Measurements from ENCODE around the gene LAMC3.

Gene LAMC3

DNA sequence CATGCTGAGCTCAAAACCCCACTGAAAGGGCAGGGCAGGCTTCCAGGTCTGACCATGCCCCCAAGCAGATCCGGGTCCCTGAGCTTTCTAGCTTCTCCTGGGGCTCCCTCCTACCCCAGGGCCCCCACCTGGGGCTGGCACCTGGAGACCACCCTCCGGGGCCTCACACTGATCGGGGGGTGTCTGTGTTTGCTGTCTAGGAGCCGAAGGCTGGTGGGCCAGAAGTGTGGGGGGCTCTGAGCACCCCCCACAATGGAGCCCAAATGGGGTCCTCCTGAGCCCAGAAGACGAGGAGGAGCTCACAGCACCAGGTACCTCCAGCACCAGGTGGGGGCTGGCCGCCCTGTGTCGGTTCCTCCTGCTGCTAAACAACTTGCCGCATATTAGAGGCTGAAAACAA, 39.8 kb downstream of the LAMC3 start:
- no peak for TF ChIP-seq CTCF (IDR thresholded peaks at IDR 0.05; ENCODE audit: borderline replicate concordance, insufficient read depth, low read depth, low read length)
- H3K4me3 ChIP-seq (ENCODE audit: low read depth, low read length), result no peak overlapping the region

DNA sequence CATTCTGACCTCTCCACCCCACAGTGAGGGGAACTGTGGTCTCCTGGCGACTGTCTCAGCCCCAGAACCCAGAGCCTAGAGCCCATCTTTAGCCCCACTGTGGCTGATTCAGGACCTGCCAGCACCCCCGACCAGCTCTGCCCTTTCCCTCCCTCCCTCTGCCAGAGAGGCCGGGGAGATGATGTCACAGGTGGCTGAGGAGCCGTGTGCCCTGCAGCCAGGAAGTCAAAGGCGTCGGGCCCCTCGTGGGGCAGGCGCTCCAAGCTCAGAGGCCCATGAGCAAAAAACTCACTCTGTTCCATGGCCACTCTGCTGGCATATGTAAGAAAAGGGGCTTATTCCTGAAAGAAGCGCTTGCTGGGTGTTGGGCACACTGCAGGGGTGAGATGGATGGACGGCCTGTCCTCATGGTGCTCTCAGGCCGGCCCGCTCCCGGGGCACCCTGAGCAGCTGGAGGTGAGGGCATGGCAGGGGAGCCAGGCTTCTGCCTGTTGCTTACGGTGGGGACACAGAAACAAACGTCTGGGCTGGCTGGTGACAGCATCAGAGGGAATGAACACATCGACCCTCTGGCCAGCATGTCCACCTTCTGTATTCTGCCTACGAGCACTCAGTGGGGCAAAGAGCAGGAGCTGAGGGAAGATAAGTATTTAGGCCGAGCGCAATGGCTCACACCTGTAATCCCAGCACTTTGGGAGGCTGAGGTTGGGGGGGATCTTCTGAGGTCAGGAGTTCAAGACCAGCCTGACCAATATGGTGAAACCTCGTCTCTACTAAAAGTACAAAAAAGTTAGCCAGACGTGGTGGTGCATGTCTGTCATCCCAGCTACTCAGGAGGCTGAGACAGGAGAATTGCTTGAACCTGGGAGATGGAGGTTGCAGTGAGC, 41.1 kb downstream of the LAMC3 start:
- no peak overlapping the region for H3K4me3 ChIP-seq (ENCODE audit: low read depth, low read length)
- no peak for TF ChIP-seq CTCF (IDR thresholded peaks at IDR 0.05; ENCODE audit: borderline replicate concordance, insufficient read depth, low read depth, low read length)

GRCh38 chr9:131050831-131051230, 41.9 kb downstream of the LAMC3 start:
- no peak for TF ChIP-seq CTCF (IDR thresholded peaks at IDR 0.05; ENCODE audit: borderline replicate concordance, insufficient read depth, low read depth, low read length)
- H3K4me3 ChIP-seq (ENCODE audit: low read depth, low read length), result no peak overlapping the region

DNA sequence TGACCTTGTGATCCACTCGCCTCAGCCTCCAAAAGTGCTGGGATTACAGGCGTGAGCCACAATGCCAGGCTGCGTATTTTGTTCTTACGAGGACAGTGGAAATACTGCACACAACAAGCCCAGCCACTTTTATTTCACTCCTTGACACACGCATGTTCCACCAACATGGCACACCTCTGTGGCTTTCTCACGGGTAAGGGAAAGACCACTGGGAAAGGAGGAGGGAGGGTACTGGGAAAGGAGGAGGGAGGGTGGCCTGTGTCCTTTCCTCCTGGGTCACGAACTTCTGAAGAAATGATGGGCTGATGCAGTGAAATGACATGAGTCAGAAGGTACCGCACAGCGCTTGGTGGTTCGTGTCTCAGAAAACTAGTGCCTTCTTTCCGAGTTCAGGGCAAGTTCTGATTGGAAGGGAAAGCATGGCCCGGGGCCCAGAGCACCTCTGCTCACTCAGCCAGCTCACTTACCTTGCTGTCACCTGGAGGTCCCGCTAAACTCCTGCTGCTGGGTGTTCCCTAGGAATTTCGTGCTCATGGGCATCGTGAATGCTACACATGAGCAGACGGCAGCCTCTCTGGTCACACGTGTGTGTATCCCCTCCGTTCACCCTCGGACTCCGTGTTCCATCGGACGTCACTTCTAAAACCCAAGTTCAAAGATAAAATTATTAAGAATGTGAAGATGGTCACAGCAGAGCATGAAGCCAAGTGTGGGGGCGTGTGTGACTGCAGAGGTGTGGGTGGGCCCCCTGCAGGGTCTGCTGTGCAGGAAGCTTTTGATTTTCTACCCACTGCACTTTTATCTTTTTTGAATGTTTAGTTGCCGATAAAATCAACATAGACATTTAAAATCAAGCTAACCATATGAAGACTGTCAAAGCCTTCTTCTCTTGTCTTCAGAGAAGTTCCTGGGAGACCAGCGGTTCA, 42.9 kb downstream of the LAMC3 start:
- H3K4me3 ChIP-seq (ENCODE audit: low read depth, low read length), result no peak overlapping the region
- TF ChIP-seq CTCF (IDR thresholded peaks at IDR 0.05; ENCODE audit: borderline replicate concordance, insufficient read depth, low read depth, low read length), result no peak

DNA sequence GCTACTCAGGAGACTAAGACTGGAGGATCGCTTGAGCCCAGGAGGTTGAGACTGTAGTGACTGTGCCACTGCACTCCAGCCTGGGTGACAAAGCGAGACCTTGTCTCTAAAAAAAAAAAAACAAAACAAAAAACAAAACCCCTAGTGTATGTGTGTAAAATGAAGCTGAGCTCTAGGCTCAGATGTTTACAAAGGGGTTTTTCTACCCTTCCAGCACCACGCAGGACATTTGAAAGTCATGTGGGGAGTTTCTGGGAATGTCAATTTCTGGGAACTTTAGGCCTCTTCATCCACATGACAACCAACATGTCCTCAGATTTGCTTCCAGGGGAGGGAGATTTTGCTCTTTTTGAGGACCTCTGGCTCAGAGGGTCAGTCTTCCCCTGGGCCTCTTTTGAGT, 44.9 kb downstream of the LAMC3 start:
- no peak overlapping the region for H3K4me3 ChIP-seq (ENCODE audit: low read depth, low read length)
- no peak for TF ChIP-seq CTCF (IDR thresholded peaks at IDR 0.05; ENCODE audit: borderline replicate concordance, insufficient read depth, low read depth, low read length)

GRCh38 chr9:131056781-131057506, 48.0 kb downstream of the LAMC3 start:
- no peak overlapping the region for H3K4me3 ChIP-seq (ENCODE audit: low read depth, low read length)
- TF ChIP-seq CTCF (IDR thresholded peaks at IDR 0.05; ENCODE audit: borderline replicate concordance, insufficient read depth, low read depth, low read length), result no peak
